ENCODE results near the gene EXOC6B.

The EXOC6B gene

DNA sequence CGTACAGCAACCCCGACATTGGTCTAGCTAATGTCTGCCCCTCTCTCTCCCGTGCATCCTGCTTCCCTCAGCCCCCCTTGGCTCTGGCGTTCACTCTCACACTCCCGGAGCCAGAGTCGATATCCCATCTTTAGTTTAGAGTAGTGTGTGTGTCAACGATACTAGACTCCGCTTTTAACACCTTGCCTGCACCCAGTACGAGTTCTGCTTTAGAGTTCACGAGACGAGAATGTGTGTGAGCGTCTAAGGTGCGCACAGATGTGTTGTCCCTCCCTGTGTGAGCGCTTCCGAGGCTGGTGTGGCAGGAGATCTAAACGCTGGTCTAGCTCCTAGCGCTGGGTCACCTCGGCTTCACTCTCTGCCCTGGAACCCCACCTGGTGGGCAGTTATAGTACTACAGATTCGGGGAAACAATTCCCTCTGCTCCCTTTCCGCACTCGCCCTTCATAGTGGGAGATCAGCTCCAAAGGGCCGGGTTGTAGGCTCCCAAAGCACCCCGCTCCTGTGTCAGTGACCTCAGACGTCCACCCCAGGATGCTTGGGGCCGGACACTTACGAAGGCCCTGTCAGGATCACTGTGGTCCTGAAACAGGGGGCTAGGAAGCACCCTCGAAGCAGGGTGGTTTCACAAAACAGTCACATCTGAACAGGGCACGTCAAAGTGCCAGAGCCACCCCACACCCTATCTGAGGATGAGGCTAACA lies 675.5 kb downstream of the EXOC6B start:
- peak; percentile 93 for TF ChIP-seq RAD21 (IDR thresholded peaks at IDR 0.05; ENCODE audit: low read depth)
- TF ChIP-seq TCF12 (IDR thresholded peaks at IDR 0.05; ENCODE audit: low read depth) = no peak

DNA sequence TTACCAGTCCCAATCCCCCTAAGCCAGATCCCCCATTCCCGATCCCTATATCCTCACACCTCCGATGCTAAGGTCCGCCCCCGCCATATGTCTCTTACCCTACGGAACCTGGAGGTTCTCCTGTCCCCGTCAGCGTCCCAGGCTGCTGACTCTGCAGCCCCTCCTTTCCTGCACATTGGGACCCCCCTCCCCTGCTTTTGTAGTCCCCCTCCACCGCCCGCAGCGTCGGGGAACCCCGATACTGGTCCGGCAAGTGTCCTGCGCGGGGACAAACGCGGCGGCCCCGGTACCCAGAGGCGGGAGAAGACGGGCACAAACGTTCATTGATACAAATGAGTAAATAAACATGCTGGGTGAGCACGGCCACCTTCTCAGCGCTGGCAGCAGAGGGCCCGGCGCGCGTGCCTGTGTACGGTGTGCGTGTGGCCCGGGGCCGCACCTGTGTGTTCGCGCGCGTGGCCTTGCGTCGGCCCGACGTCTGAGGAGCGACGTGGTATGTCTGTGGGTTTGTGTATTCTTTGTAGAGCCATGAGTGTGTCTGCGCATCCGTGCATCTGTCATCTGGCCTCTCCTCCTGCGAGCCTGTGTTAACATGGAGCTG lies 676.2 kb downstream of the EXOC6B start:
- TF ChIP-seq CEBPB (IDR thresholded peaks at IDR 0.05) (no peak), NFIC (IDR thresholded peaks at IDR 0.05) (no peak), ZBTB7A (IDR thresholded peaks at IDR 0.05; ENCODE audit: low read depth) (0 out of 2 replicates have a peak, but pooled peaks have one; percentile 57), MAX (IDR thresholded peaks at IDR 0.05) (peak; percentile 56), RAD21 (IDR thresholded peaks at IDR 0.05; ENCODE audit: low read depth) (no peak), REST (IDR thresholded peaks at IDR 0.05; ENCODE audit: low read depth) (no peak), TAF1 (IDR thresholded peaks at IDR 0.05; ENCODE audit: low read depth) (no peak), CREB1 (IDR thresholded peaks at IDR 0.05; ENCODE audit: low read depth) (no peak), EGR1 (IDR thresholded peaks at IDR 0.05) (no peak)
- TF ChIP-seq, protein P1, sequence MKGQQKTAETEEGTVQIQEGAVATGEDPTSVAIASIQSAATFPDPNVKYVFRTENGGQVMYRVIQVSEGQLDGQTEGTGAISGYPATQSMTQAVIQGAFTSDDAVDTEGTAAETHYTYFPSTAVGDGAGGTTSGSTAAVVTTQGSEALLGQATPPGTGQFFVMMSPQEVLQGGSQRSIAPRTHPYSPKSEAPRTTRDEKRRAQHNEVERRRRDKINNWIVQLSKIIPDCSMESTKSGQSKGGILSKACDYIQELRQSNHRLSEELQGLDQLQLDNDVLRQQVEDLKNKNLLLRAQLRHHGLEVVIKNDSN (IDR thresholded peaks at IDR 0.05) = no peak

DNA sequence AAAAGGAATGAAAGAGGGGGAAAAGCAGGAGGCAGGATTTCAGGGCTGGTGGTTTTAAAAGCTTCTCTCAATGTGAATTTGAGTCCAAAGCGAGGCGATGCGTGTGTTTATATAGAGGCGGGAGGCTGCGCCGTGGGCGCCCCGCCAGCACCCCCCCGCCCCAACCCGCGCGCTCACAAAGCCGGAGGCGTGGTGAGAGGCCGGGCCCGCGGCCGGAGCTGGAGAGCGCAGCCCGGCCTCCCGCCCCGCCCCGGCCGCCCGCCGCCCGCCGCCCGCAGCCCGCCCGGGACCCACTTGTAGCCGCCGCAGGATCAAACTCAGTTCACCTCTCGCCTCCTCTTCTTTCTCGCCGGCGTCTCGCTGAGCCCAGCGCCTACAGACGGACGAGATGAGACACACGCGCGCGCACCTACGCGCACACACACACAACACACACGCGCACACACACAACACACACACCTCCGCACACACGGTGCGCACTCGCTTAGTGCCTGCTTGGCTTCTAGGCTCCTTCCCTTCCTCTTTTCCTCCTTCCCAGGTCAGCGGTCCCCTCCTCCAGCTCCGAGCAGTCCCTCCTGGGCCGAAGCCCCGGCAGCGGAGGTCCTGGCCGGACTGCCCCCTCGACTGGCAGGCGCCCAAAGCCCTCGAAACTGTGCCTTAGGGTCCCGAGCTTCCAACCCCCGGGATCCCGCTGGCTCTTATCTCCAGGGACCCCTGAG lies 676.8 kb downstream of the EXOC6B start:
- no peak for TF ChIP-seq CEBPB (IDR thresholded peaks at IDR 0.05)
- TF ChIP-seq NFIC (IDR thresholded peaks at IDR 0.05) = peak; percentile 26; the same call in 1 of the 2 replicates

- no peak for TF ChIP-seq TAF1 (IDR thresholded peaks at IDR 0.05; ENCODE audit: low read depth)
- no peak for TF ChIP-seq EGR1 (IDR thresholded peaks at IDR 0.05)
- no peak for TF ChIP-seq TCF12 (IDR thresholded peaks at IDR 0.05; ENCODE audit: low read depth)
- TF ChIP-seq TEAD4 (IDR thresholded peaks at IDR 0.05) = no peak
- TF ChIP-seq YY1 (IDR thresholded peaks at IDR 0.05; ENCODE audit: low read depth) = no peak
- TF ChIP-seq, protein P1 (IDR thresholded peaks at IDR 0.05) = no peak
- no peak for TF ChIP-seq CEBPB (IDR thresholded peaks at IDR 0.05)
- no peak for TF ChIP-seq NFIC (IDR thresholded peaks at IDR 0.05)
- no peak for TF ChIP-seq RAD21 (IDR thresholded peaks at IDR 0.05; ENCODE audit: low read depth)
- TF ChIP-seq MAX (IDR thresholded peaks at IDR 0.05) = no peak
Measured at GRCh38 chr2:72148003-72148836, 677.6 kb downstream of the EXOC6B start.

DNA sequence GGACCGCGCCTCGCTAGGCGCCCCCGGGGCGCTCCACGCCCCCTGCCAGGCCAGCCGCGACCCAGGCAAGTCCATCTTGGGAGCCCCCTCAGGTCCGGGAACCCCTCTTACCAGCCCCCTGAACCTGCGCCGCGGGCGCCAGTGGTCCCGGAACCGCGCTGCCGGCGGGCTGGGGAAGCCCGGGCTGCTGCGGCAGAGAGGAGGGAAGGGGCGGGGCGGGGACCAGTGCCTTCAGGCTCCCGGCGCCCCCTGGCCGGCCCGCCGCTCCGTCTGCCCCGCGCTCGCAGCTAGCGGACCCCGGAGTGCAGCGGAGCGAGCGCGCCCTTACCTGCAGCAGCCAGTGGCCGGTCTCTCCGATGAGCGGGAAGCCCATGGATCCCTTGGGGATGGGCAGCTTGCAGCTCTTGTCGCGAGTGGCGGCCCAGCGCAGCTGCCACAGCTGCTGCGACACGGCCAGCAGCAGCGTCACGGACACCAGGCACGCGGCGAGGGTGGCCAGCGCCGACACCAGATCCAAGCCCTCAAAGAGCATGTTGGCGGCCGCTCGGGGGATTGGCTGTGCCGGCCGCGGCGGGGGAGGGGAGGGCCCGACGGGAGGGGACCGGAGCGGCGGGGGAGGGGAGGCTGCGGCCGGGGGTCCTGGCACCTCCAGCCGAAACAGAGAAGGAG lies 678.4 kb downstream of the EXOC6B start, which contains the start of gene CYP26B1:
CYP26B1 (minus strand) TSS at position 560 of the 669 bp plus-strand sequence; CDS start at position 532, 28 bp downstream.
- 0 out of 2 replicates have a peak, but pooled peaks have one; percentile 55 for TF ChIP-seq ZBTB7A (IDR thresholded peaks at IDR 0.05; ENCODE audit: low read depth)
- no peak for TF ChIP-seq REST (IDR thresholded peaks at IDR 0.05; ENCODE audit: low read depth)
- TF ChIP-seq, protein P1 (IDR thresholded peaks at IDR 0.05) = no peak
- TF ChIP-seq FOXM1 (IDR thresholded peaks at IDR 0.05; ENCODE audit: borderline replicate concordance, low read depth) = no peak
- no peak for TF ChIP-seq EP300 (IDR thresholded peaks at IDR 0.05; ENCODE audit: borderline replicate concordance)
- TF ChIP-seq YY1 (IDR thresholded peaks at IDR 0.05; ENCODE audit: low read depth) = no peak
- peak; percentile 80 for TF ChIP-seq MAX (IDR thresholded peaks at IDR 0.05)
- no peak for TF ChIP-seq RAD21 (IDR thresholded peaks at IDR 0.05; ENCODE audit: low read depth)
- no peak for TF ChIP-seq NFIC (IDR thresholded peaks at IDR 0.05)
- TF ChIP-seq CREB1 (IDR thresholded peaks at IDR 0.05; ENCODE audit: low read depth) = no peak
